ENCODE results near the gene C7orf57.

DNA sequence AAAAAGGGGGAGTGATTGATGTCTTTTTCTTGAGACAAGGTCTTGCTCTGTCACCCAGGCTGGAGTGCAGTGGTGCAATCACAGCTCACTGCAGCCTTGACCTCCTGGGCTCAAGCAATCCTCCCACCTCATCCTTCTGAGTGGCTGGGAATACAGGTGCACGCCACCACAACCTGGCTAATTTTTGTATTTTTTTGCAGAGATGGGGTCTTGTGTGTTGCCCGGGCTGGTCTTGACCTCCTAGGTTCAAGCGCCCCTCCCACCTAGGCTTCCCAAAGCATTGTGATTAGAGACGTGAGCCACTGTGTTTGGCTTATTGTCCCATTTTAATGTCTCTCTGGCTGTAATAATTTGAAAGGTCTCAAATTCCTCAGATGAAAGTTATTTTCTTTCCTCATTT is 75.5 kb downstream of the C7orf57 start:
- TF ChIP-seq, protein P1, sequence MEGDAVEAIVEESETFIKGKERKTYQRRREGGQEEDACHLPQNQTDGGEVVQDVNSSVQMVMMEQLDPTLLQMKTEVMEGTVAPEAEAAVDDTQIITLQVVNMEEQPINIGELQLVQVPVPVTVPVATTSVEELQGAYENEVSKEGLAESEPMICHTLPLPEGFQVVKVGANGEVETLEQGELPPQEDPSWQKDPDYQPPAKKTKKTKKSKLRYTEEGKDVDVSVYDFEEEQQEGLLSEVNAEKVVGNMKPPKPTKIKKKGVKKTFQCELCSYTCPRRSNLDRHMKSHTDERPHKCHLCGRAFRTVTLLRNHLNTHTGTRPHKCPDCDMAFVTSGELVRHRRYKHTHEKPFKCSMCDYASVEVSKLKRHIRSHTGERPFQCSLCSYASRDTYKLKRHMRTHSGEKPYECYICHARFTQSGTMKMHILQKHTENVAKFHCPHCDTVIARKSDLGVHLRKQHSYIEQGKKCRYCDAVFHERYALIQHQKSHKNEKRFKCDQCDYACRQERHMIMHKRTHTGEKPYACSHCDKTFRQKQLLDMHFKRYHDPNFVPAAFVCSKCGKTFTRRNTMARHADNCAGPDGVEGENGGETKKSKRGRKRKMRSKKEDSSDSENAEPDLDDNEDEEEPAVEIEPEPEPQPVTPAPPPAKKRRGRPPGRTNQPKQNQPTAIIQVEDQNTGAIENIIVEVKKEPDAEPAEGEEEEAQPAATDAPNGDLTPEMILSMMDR (IDR thresholded peaks at IDR 0.05), result no peak
- TF ChIP-seq POLR2A (IDR thresholded peaks at IDR 0.05), result no peak
- TF ChIP-seq EP300 (IDR thresholded peaks at IDR 0.05), result no peak
- TF ChIP-seq POLR2AphosphoS5 (IDR thresholded peaks at IDR 0.05), result no peak

All from gastroesophageal sphincter (tissue), 3 donors.